Stimulated activated CD4-positive, alpha-beta T cell treated with anti-CD3 and anti-CD28 coated beads, Interleukin-15, amount 100 ng/mL, for 48 hours (primary cell): ENCODE results near the gene ELF3.
"Not testable (repeated sequence)": the region's sequence is repeated elsewhere in the genome, so short reads cannot be mapped to it uniquely, and the experiment has no call there.

Experiments
- DNase-seq, 2 donors: peaks; one replicate each; pipeline ENCODE4 v3.0.0-alpha.2; 2020; ENCODE audit warnings: low read depth in 2 of 2

The ELF3 gene

GRCh38 chr1:202007805-202008489, 2.4 kb upstream of the ELF3 start:
- no peak for DNase-seq

- peak; percentile 13 to 43 for DNase-seq
These were observed 834 bp upstream of the ELF3 start for GRCh38 chr1:202009326-202010179.

GRCh38 chr1:202011994-202012393, 1.6 kb downstream of the ELF3 start:
- no peak for DNase-seq

GRCh38 chr1:202012544-202013478, 2.4 kb downstream of the ELF3 start:
- DNase-seq, result no peak

GRCh38 chr1:202013603-202014002, 3.2 kb downstream of the ELF3 start:
- no peak for DNase-seq

- no peak for DNase-seq
These were observed 3.7 kb downstream of the ELF3 start for GRCh38 chr1:202014060-202014459.

GRCh38 chr1:202014915-202015661, 4.7 kb downstream of the ELF3 start:
- DNase-seq, result no peak

GRCh38 chr1:202015662-202015937, 5.2 kb downstream of the ELF3 start:
- DNase-seq, result no peak

- DNase-seq, result no peak
These were observed 5.8 kb downstream of the ELF3 start for GRCh38 chr1:202016022-202016810.

- no peak for DNase-seq
These were observed 6.7 kb downstream of the ELF3 start for GRCh38 chr1:202016811-202017748.

GRCh38 chr1:202017749-202018467, 7.5 kb downstream of the ELF3 start:
- DNase-seq, result no peak

GRCh38 chr1:202018468-202019234, 8.3 kb downstream of the ELF3 start:
- DNase-seq, result no peak

GRCh38 chr1:202019235-202019558, 8.8 kb downstream of the ELF3 start:
- DNase-seq, result not testable (repeated sequence)

- DNase-seq, result no peak
These were observed 12.6 kb downstream of the ELF3 start for GRCh38 chr1:202023001-202023433.

- no peak for DNase-seq
These were observed 18.8 kb downstream of the ELF3 start for GRCh38 chr1:202029171-202029665.

GRCh38 chr1:202029727-202030126, 19.3 kb downstream of the ELF3 start:
- DNase-seq, result no peak

- no peak for DNase-seq
These were observed 21.4 kb downstream of the ELF3 start for GRCh38 chr1:202031796-202032195.

GRCh38 chr1:202034149-202034682, 23.8 kb downstream of the ELF3 start:
- no peak for DNase-seq
